RKO (cell line): Measurements from ENCODE around the gene WBP1L.
"Not testable (repeated sequence)": the region's sequence is repeated elsewhere in the genome, so short reads cannot be mapped to it uniquely, and the experiment has no call there.

Source experiments
- DNase-seq: peaks from one replicate; pipeline ENCODE4 v3.0.0-alpha.2; 2016; ENCODE audit warnings: low spot score

Gene WBP1L

GRCh38 chr10:102723989-102724388 lies 19.8 kb upstream of the WBP1L start:
- DNase-seq = no peak

DNA sequence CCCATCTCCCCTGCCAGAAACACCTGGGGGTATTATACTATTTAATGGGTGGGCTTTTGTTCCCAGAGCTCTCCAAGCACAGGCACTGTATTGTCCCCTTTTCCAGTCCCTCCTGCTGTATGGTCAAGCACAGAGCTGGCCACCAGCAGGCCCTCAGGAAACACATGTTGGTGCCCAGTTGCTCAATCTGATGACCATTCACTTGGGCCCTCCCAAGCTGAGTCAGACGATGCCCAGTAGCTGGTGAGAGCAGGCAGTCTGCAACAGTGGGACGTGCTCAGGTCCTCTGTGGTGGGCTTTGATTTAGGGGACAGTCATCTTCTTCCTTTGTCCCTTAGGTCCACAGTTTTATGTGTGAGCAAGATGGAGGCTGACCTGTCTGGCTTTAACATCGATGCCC lies 17.5 kb upstream of the WBP1L start:
- DNase-seq = no peak

DNA sequence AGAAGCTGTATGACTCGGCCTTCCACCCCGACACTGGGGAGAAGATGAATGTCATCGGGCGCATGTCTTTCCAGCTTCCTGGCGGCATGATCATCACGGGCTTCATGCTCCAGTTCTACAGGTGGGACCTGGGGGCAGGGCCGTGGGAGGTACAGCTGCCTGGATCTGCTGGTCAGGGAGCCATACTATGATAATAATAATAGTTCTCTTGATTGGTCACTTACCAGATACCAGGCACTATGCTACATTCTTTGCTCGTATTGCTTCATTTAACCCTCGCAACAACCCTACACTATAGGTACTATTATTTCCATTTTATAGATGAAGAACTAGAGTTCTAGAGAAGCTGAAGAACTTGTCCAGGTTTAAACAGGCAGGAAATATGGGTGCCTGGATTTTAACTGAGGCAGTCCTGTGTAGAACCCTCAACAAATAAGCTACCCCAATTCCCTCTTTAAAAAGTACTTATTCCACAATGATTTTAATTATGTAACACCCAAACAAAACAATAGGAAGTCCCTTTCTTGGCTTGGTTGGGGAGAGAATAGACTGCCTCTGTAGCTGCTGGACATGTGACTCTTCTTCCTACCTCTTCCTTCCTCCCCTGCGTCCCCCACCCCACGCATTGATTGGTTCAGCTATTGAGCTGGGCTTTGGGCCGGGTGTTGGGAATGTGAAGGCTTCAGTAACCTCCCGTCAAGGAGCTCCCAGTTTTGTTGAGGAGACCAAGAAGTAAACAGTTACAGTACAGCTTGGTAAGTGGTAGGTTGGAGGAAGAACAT lies 16.5 kb upstream of the WBP1L start:
- no peak for DNase-seq

GRCh38 chr10:102729029-102730026 lies 14.4 kb upstream of the WBP1L start:
- DNase-seq = peak; percentile 74

DNA sequence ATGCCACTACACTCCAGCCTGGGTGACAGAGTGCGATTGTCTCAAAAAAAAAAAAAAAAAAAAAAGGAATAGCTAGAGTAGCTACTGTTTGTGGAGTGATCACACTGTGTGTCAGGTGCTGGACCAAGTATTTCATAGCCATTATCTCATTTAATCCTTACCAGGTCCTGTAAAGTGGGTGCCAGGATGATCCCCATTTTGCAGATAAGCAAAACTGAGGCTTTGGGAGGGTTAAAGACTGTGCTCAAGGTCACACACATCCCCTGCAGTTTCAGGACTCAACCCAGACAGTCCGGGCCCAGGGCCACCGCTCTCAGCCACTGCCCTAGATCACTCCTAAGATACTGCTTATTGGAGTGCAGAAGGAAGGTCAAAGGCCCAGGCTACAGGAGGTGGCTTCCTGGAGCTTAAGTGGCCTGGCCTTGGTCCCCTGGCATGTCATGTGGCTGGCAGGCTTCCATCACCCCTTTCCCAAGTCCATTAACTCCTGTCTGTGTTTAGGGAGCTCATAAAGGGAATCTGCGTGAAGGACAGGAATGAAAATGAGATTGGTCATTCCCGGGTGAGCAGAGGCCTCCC lies 12.4 kb upstream of the WBP1L start:
- no peak for DNase-seq

DNA sequence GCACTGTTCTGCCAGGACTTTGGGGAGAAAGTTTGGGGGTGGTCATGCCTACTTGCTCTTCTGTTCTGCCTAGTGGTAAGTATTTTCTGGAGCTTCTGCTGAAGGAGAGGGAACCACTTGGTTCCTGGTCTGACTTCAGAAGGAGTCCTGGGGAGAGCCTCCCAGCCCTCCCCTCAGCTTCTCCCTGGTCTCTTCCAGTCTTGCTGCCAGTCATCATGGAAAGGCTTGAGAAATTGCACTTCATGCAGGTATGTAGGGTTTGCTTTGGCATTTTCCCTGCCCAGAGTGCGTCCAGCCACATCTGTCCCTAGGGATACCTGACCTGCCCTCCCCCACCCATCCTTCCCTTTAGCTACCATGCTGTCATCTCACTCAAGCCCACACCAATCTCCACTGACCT lies 11.1 kb upstream of the WBP1L start:
- no peak for DNase-seq

- DNase-seq = no peak
Measured at GRCh38 chr10:102735065-102735562, 8.6 kb upstream of the WBP1L start.

GRCh38 chr10:102738692-102739121 lies 5.0 kb upstream of the WBP1L start:
- no peak for DNase-seq

DNA sequence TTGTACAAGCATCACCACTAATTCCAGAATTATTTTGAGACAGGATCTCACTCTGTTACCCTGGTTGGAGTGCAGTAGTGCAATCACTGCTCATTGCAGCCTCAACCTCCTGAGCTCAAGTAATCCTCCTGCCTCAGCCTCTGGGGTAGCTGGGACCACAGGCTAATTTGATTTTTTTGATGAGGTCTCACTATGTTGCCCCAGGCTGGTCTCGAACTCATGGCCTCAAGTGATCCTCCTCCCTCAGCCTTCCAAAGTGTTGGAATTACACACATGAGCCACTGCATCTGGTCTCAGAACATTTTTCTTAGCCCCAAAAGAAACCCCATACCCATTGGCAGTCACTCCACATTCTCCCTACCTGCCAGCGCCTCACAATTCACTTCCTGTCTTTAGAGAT lies 3.5 kb upstream of the WBP1L start:
- DNase-seq = no peak

GRCh38 chr10:102741726-102742237 lies 2.0 kb upstream of the WBP1L start:
- no peak for DNase-seq

- not testable (repeated sequence) for DNase-seq
Measured at GRCh38 chr10:102742313-102742712, 1.4 kb upstream of the WBP1L start.

DNA sequence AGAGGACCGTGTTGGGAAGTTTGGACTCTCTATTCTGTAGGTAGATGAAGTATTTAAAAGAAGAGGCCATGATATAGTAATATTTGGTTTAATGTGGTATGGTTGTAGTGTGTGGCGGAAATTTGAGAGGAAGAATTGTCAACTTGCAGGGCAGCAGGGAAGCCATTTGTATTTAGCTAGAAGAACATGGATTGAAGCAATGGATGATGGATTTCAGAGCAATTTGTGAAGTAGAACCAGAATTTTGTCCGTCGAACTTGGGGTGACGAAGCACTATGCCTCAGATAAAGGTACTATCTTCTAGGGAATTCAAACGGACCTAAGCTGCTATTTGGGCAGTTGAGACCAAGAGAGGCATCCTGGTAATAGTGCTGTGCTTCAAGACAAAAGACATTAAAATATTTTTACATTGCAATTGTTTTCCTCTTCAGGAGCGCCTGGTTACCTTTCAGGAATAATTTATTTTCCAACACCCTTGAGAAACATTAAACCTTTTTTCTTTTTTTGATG lies 615 bp upstream of the WBP1L start:
- no peak for DNase-seq

DNA sequence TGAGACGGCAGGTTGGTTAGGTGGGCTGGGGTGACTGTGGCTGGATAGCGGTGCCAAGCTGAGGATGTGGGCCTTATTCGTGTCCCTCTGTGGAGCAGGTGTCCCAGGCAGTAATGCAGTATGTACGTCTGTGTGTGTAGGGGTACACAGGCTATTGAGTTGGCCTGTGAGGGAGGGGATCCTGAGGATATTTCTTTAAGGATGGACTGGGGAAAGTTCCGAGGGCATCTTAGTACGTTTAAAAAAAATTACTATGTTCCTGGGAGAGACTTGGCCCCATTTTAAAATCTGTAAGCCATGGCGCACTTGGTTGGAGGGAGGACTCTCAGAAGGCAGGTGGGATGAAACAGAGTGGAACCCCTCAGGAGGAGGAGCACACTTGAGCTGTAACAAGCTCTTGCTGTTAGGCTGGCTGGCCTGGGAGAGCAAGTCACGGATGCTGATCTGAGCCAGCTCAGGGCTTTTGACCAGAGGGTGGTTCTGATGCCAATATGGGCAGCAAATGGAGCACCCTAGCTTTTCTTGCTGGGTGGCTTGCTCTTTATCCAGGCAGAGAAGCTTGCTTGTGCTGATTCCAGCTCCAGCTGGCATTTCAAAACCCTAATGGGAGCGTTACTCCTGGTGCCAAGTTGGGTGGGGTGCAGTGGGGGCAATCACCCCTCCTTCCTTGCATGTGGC lies 765 bp downstream of the WBP1L start:
- peak; percentile 44 for DNase-seq

DNA sequence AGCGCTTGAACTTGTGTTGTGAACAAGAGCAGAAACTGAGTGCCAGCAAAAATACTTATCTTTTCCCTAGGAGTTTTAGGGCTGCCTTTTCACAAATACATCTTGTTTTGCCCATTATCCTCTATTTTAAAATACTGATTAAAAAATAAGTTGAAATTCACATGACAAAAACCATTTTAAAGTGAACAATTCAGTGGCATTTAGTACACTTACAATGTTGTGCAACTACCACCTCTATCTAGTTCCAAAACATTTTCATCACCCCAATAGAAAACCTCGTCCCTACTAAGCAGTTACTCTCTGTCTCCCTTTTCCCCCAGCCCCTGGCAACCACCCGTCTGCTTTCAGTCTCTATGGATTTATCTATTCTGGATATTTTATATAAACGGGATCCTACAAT lies 1.4 kb downstream of the WBP1L start:
- no peak for DNase-seq

DNA sequence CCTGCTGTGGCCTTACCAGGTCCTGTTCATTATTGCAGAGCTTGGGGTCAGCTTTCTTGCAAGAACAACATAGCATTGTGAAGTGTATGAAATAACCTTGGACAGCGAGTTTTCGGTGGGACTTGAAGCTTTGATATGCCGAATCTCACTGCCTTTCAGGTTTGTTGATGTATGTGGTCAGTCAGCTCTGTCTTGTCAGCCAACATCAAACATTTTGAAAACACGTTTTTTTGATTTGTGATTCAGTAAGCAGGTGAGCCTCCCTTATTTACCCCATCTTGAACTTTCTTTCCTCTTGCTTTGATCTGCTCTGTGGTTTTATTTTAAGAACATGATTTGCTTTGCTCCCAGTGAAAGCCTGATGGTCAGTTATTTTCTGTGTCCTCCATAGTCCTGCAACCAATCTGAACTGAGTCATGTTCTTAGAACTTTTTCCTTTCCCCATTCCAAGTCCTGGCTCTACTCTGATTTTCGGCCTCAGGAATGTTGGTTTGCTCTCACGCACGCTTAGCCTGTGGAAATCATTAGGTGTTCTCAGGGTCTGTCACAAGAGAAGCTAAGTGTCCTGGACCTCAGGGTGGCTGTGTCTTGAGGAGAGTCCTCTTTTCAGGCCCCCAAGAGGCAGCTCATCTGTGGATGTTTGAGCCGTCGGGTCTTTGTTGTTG lies 8.7 kb downstream of the WBP1L start:
- DNase-seq = no peak

- DNase-seq = peak; percentile 51
Measured at GRCh38 chr10:102752934-102753664, 9.4 kb downstream of the WBP1L start.

DNA sequence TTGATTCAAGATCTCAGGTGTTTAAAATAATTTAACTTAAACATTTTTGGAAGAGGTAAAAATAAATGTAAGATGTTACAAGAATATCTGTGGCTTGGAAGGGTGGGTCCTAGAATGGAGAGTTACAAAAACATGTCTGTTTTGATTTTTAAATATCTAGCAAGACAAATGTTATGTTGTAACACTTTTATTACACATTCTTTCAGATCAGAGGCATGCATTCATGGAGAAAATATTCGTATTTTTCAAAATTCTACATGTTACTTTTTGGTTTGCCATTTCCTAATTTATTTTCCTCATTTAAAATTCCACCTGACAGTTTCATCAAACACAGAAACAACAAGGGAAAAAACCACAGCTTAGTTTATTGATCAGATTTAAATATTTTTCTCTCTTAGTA lies 10.0 kb downstream of the WBP1L start:
- DNase-seq = no peak

DNA sequence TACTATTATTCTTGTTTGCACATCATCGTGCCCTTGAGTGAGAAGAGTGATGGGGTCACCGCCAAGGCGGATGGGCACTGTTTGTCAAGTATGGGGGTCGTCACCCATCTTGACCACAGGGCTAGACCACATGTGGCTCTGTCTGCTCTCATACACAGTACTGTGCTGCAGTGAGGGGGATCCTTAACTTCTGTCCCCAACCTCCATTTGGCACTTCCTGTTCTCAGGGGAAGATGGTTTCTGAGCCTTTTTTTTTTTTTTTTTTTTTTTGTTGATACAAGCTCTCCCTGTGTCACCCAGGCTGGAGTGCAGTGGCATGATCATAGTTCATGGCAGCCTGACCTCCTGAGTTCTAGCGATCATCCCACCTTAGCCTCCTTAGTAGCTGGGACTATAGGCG lies 13.6 kb downstream of the WBP1L start:
- no peak for DNase-seq

GRCh38 chr10:102758240-102758932 lies 14.6 kb downstream of the WBP1L start:
- DNase-seq = no peak

DNA sequence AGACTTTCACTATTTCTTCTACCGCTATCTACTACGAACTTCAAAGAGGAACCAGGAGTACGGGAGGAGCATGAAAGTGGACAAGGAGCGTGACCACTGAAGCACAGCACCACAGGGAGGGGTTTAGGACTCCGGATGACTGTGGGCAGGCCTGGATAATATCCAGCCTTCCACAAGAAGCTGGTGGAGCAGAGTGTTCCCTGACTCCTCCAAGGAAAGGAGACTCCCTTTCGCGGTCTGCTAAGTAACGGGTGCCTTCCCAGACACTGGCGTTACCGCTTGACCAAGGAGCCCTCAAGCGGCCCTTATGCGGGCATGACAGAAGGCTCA lies 15.2 kb downstream of the WBP1L start:
- DNase-seq = not testable (repeated sequence)
